CD14-positive monocyte (primary cell): Measurements from ENCODE around the gene TMPRSS11D. TPM values are rescaled to one million over a fixed set of nuclear protein-coding genes. Genes with fewer than 3 reads are reported as not detected.
A peak's percentile ranks its signal among the peaks of the same experiment; 100 is the strongest.

ENCODE experiments used
- DNase-seq, 3 donors: peaks; one replicate each; pipeline ENCODE4 v3.0.0-alpha.2; 2011 to 2022
- H2AFZ ChIP-seq: 2 replicates; pipeline ENCODE4 v1.6.0; 2012; ENCODE audit warnings: mild to moderate bottlenecking, low read depth, low read length, inconsistent platforms; ENCODE audit not compliant: insufficient read depth, poor library complexity, severe bottlenecking
- H3K27ac ChIP-seq, 2 donors: 1 replicate in 1 of 2; 2 replicates in 1 of 2; pipeline ENCODE4 v1.5.1; 2012 to 2013; ENCODE audit warnings: low read length in 2 of 2, control low read depth in 1 of 2, inconsistent platforms in 1 of 2, low read depth in 1 of 2, mild to moderate bottlenecking in 1 of 2
- H3K27me3 ChIP-seq, 2 donors: one replicate each; pipeline versions ENCODE4 v1.6.0 to v1.6.1; 2011 to 2013; ENCODE audit warnings: low read length in 2 of 2; ENCODE audit not compliant: control insufficient read depth in 2 of 2, insufficient read depth in 2 of 2
- H3K36me3 ChIP-seq, 2 donors: replicated peaks in 1 of 2; 1 replicate in 1 of 2; 2 replicates in 1 of 2; pipeline versions ENCODE4 v1.5.1 to v1.6.1; 2012 to 2013; ENCODE audit warnings: low read length in 2 of 2, control low read depth in 1 of 2, inconsistent platforms in 1 of 2, mild to moderate bottlenecking in 1 of 2; ENCODE audit not compliant: insufficient read depth in 2 of 2, control insufficient read depth in 1 of 2
- H3K4me1 ChIP-seq, 2 donors: 1 replicate in 1 of 2; 2 replicates in 1 of 2; pipeline versions ENCODE4 v1.5.1 to v1.6.1; 2012 to 2013; ENCODE audit warnings: low read length in 2 of 2, control low read depth in 1 of 2, inconsistent platforms in 1 of 2, mild to moderate bottlenecking in 1 of 2, moderate library complexity in 1 of 2; ENCODE audit not compliant: insufficient read depth in 2 of 2, control insufficient read depth in 1 of 2
- H3K4me2 ChIP-seq: replicated peaks from 2 replicates; pipeline ENCODE3; 2012; ENCODE audit warnings: low read length, moderate library complexity, mild to moderate bottlenecking; ENCODE audit not compliant: poor library complexity, severe bottlenecking; ENCODE audit errors: extremely low read depth
- H3K4me3 ChIP-seq, 3 experiments: fragments of 200-600 bp in 1 of 3; sonication (generic) in 1 of 3; replicated peaks in 1 of 3; 1 replicate in 2 of 3; 2 replicates in 1 of 3; pipeline ENCODE4 v1.5.1; 2011 to 2013; ENCODE audit warnings: low read length in 3 of 3, mild to moderate bottlenecking in 3 of 3, control low read depth in 2 of 3, low read depth in 2 of 3, inconsistent platforms in 1 of 3, moderate library complexity in 1 of 3
- H3K79me2 ChIP-seq: 2 replicates; pipeline ENCODE4 v1.6.0; 2012; ENCODE audit warnings: mild to moderate bottlenecking, control low read depth, inconsistent platforms, low read length, moderate library complexity; ENCODE audit not compliant: insufficient read depth
- H3K9ac ChIP-seq: 2 replicates; pipeline ENCODE4 v1.6.0; 2017; ENCODE audit warnings: low read length, mild to moderate bottlenecking; ENCODE audit not compliant: insufficient read depth, poor library complexity, severe bottlenecking
- H3K9me3 ChIP-seq, 2 donors: replicated peaks in 1 of 2; 1 replicate in 1 of 2; 2 replicates in 1 of 2; pipeline versions ENCODE4 v1.5.1 to v1.6.1; 2012 to 2013; ENCODE audit warnings: low read length in 2 of 2, control low read depth in 1 of 2; ENCODE audit not compliant: control insufficient read depth in 1 of 2, insufficient read depth in 1 of 2
- H4K20me1 ChIP-seq: 2 replicates; pipeline ENCODE4 v1.6.0; 2012; ENCODE audit warnings: mild to moderate bottlenecking, low read length, control low read depth, moderate library complexity; ENCODE audit not compliant: insufficient read depth
- H3K27ac Mint-ChIP-seq, 7 donors: one replicate each; pipeline ENCODE4 v1.8.0; 2020; ENCODE audit warnings: mild to moderate bottlenecking in 7 of 7, mixed read lengths in 7 of 7, moderate library complexity in 6 of 7, inconsistent platforms in 2 of 7
- H3K27me3 Mint-ChIP-seq, 3 donors: one replicate each; pipeline ENCODE4 v1.8.0; 2021 to 2022; ENCODE audit warnings: low read depth in 3 of 3, mild to moderate bottlenecking in 3 of 3, mixed read lengths in 3 of 3, moderate library complexity in 3 of 3, inconsistent platforms in 1 of 3
- H3K36me3 Mint-ChIP-seq, 2 donors: one replicate each; pipeline ENCODE4 v1.8.0; 2020; ENCODE audit warnings: mixed read lengths in 2 of 2, inconsistent platforms in 1 of 2, mild to moderate bottlenecking in 1 of 2
- H3K4me1 Mint-ChIP-seq: one replicate; pipeline ENCODE4 v1.8.0; 2020; ENCODE audit warnings: mild to moderate bottlenecking, mixed read lengths
- H3K4me3 Mint-ChIP-seq, 2 donors: one replicate each; pipeline ENCODE4 v1.8.0; 2020; ENCODE audit warnings: mild to moderate bottlenecking in 2 of 2, mixed read lengths in 2 of 2, moderate library complexity in 1 of 2
- H3K9me3 Mint-ChIP-seq, 7 donors: one replicate each; pipeline ENCODE4 v1.8.0; 2020 to 2022; ENCODE audit warnings: mixed read lengths in 7 of 7, mild to moderate bottlenecking in 6 of 7, moderate library complexity in 6 of 7, inconsistent platforms in 2 of 7
- CTCF ChIP-seq: fragments of 200-600 bp; IDR thresholded peaks from one replicate; pipeline ENCODE4 v1.8.0; 2022; ENCODE audit warnings: antibody characterized with exemption, mild to moderate bottlenecking
- WGBS: methylation state at CpG from one replicate; pipeline ENCODE4 v1.1.5; 2013; ENCODE audit warnings: missing lambda C conversion rate; ENCODE audit not compliant: insufficient coverage; 5-methylcytosine and 5-hydroxymethylcytosine counted together
- intact Hi-C, 2 donors: fragments of 100-400 bp; cut with micrococcal nuclease; formaldehyde crosslinking; loops; one replicate each; pipeline versions ENCODE4 v1.15.0 to v1.15.1; 2023
- polyA plus RNA-seq, 3 donors: library from polyadenylated mRNA; depleted of rRNA in 1 of 3; unstranded in 2 of 3; stranded (reverse) in 1 of 3; fragments of 300-500 nt in 2 of 3; fragments of >200 nt in 1 of 3; fragmentation: Illumina TruSeq in 2 of 3; gene quantifications; 1 replicate in 2 of 3; 2 replicates in 1 of 3; pipeline ENCODE4 v1.2.3, GENCODE V29; 2012 to 2021

The TMPRSS11D gene
- polyA plus RNA-seq, 3 donors, result not detected

GRCh38 chr4:67909905-67910584 is 26.2 kb upstream of the TMPRSS11D start:
- Histone ChIP-seq H3K36me3 (no peaks in the 10 kb centered on the region), H3K27ac (no peak overlapping the region), H2AFZ (no peak overlapping the region), H3K4me2 (no peak overlapping the region), H3K4me1 (no peaks in the 10 kb centered on the region), H3K9me3 (no peaks in the 10 kb centered on the region), H4K20me1 (no peaks in the 10 kb centered on the region), H3K27me3 (no peaks in the 10 kb centered on the region), H3K4me3 (no peak overlapping the region), H3K79me2 (no peaks in the 10 kb centered on the region), H3K9ac (no peak overlapping the region)
- H3K4me3 Mint-ChIP-seq, result no peak overlapping the region
- no peaks in the 10 kb centered on the region for H3K36me3 Mint-ChIP-seq
- TF ChIP-seq CTCF, result peak; percentile 90
- intact Hi-C loops, result loop anchor here (5.0 kb wide), 1 partner anchor 38 kb away; no protein-coding TSS in a partner anchor
- H3K27ac Mint-ChIP-seq, result no peak overlapping the region
- peak; percentile 6 to 35 (median 14) for DNase-seq
- peaks cover 0 to 5% (median 2%) of the 10 kb centered on the region in 7 donors for H3K9me3 Mint-ChIP-seq
- peaks cover 0 to 4% (median 0%) of the 10 kb centered on the region in 3 donors for H3K27me3 Mint-ChIP-seq
- no CpG with 5 or more reads among the region's 6 CpGs for WGBS
- H3K4me1 Mint-ChIP-seq, result no peaks in the 10 kb centered on the region

GRCh38 chr4:67907650-67908049 is 23.8 kb upstream of the TMPRSS11D start:
- H3K4me1 Mint-ChIP-seq, result peaks cover 3% of the 10 kb centered on the region
- H3K27ac Mint-ChIP-seq, result no peak overlapping the region
- no peaks in the 10 kb centered on the region for H3K4me1 ChIP-seq

More at GRCh38 chr4:67907650-67908049, 23.8 kb upstream of the TMPRSS11D start:
- TF ChIP-seq CTCF, result no peak
- no peak overlapping the region for H3K27ac ChIP-seq
- peaks cover 0 to 5% (median 2%) of the 10 kb centered on the region in 7 donors for H3K9me3 Mint-ChIP-seq
- H2AFZ ChIP-seq, result no peak overlapping the region
- no peak overlapping the region for H3K4me3 ChIP-seq
- no peak overlapping the region for H3K4me3 Mint-ChIP-seq
- H3K27me3 ChIP-seq, result no peaks in the 10 kb centered on the region
- H3K79me2 ChIP-seq, result no peaks in the 10 kb centered on the region
- no peak overlapping the region for H3K4me2 ChIP-seq
- H3K36me3 Mint-ChIP-seq, result no peaks in the 10 kb centered on the region
- no peaks in the 10 kb centered on the region for H4K20me1 ChIP-seq
- peaks cover 0 to 4% (median 0%) of the 10 kb centered on the region in 3 donors for H3K27me3 Mint-ChIP-seq
- no peaks in the 10 kb centered on the region for H3K9me3 ChIP-seq
- H3K36me3 ChIP-seq, result no peaks in the 10 kb centered on the region
- intact Hi-C loops, result loop anchor here in 1 of 2 donors (5.0 kb wide), 1 partner anchor 35 kb away; no protein-coding TSS in a partner anchor
- 93% methylated on average over 3 of the region's 4 CpGs for WGBS
- H3K9ac ChIP-seq, result no peak overlapping the region
- no peak for DNase-seq
